Mesenchymal stem cell (in vitro differentiated cells and primary cell): ENCODE results near the gene ICA1L.
"Not testable (repeated sequence)": the region's sequence is repeated elsewhere in the genome, so short reads cannot be mapped to it uniquely, and the experiment has no call there.

Experiments used
- DNase-seq: peaks from one replicate; pipeline ENCODE4 v3.0.0-alpha.2; 2013
- H2AFZ ChIP-seq: one replicate; pipeline ENCODE4 v1.6.1; 2013; ENCODE audit warnings: low read depth, mild to moderate bottlenecking, control low read depth, inconsistent platforms, low read length, moderate library complexity
- H2AK5ac ChIP-seq: 2 replicates; pipeline ENCODE4 v1.6.1; 2013; ENCODE audit warnings: low read length, moderate library complexity, mild to moderate bottlenecking, inconsistent platforms; ENCODE audit not compliant: severe bottlenecking
- H2BK120ac ChIP-seq: one replicate; pipeline ENCODE4 v1.6.1; 2013; ENCODE audit warnings: low read depth, mild to moderate bottlenecking, inconsistent platforms, low read length, moderate library complexity
- H2BK12ac ChIP-seq, 2 experiments: one replicate each; pipeline ENCODE4 v1.6.1; 2013; ENCODE audit warnings: inconsistent platforms in 2 of 2, low read length in 2 of 2, mild to moderate bottlenecking in 2 of 2, moderate library complexity in 2 of 2, control low read depth in 1 of 2
- H2BK15ac ChIP-seq: one replicate; pipeline ENCODE4 v1.6.1; 2013; ENCODE audit warnings: mild to moderate bottlenecking, low read depth, inconsistent platforms; ENCODE audit not compliant: poor library complexity, severe bottlenecking
- H2BK5ac ChIP-seq: 2 replicates; pipeline ENCODE4 v1.6.1; 2013; ENCODE audit warnings: low read depth, mild to moderate bottlenecking, low read length, control low read depth, inconsistent platforms; ENCODE audit not compliant: poor library complexity, severe bottlenecking
- H3K14ac ChIP-seq, 2 experiments: one replicate each; pipeline ENCODE4 v1.6.1; 2013; ENCODE audit warnings: inconsistent platforms in 2 of 2, low read length in 2 of 2, control low read depth in 1 of 2, mild to moderate bottlenecking in 1 of 2, moderate library complexity in 1 of 2
- H3K18ac ChIP-seq, 2 experiments: one replicate each; pipeline ENCODE4 v1.6.1; 2013; ENCODE audit warnings: inconsistent platforms in 2 of 2, low read length in 2 of 2, control low read depth in 1 of 2, low read depth in 1 of 2, mild to moderate bottlenecking in 1 of 2
- H3K23ac ChIP-seq, 2 experiments: one replicate each; pipeline ENCODE4 v1.6.1; 2013; ENCODE audit warnings: inconsistent platforms in 2 of 2, low read length in 2 of 2, mild to moderate bottlenecking in 2 of 2, moderate library complexity in 2 of 2, control low read depth in 1 of 2
- H3K27ac ChIP-seq: 2 replicates; pipeline ENCODE4 v1.5.1; 2013; ENCODE audit warnings: mild to moderate bottlenecking, moderate library complexity, low read length, control low read depth, inconsistent platforms; ENCODE audit not compliant: poor library complexity, severe bottlenecking
- H3K27me3 ChIP-seq, 2 experiments: 2 replicates each; pipeline versions ENCODE4 v1.6.1 to v1.7.0; 2013; ENCODE audit warnings: low read length in 2 of 2, mild to moderate bottlenecking in 2 of 2, moderate library complexity in 2 of 2, control low read depth in 1 of 2, inconsistent platforms in 1 of 2; ENCODE audit not compliant: control insufficient read depth in 1 of 2, insufficient read depth in 1 of 2
- H3K36me3 ChIP-seq, 2 experiments: 2 replicates each; pipeline versions ENCODE4 v1.6.1 to v1.7.0; 2013; ENCODE audit warnings: low read length in 2 of 2, control low read depth in 1 of 2, inconsistent platforms in 1 of 2, low read depth in 1 of 2, mild to moderate bottlenecking in 1 of 2; ENCODE audit not compliant: insufficient read depth in 2 of 2, control insufficient read depth in 1 of 2
- H3K4ac ChIP-seq, 2 experiments: one replicate each; pipeline ENCODE4 v1.6.1; 2013; ENCODE audit warnings: inconsistent platforms in 2 of 2, low read length in 2 of 2, mild to moderate bottlenecking in 2 of 2, moderate library complexity in 2 of 2, control low read depth in 1 of 2, low read depth in 1 of 2
- H3K4me1 ChIP-seq: 2 replicates; pipeline ENCODE4 v1.6.1; 2013; ENCODE audit warnings: low read depth, low read length, control low read depth; ENCODE audit not compliant: control insufficient read depth, insufficient read depth
- H3K4me2 ChIP-seq: 2 replicates; pipeline ENCODE4 v1.6.1; 2013; ENCODE audit warnings: low read length, mild to moderate bottlenecking, inconsistent platforms; ENCODE audit not compliant: poor library complexity, severe bottlenecking
- H3K4me3 ChIP-seq, 2 experiments: 2 replicates each; pipeline versions ENCODE4 v1.5.1 to v1.7.0; 2013; ENCODE audit warnings: low read length in 2 of 2, mild to moderate bottlenecking in 2 of 2, control low read depth in 1 of 2, low read depth in 1 of 2; ENCODE audit not compliant: insufficient read depth in 1 of 2
- H3K79me1 ChIP-seq: replicated peaks from 2 replicates; pipeline ENCODE4 v1.6.1; 2013; ENCODE audit warnings: mild to moderate bottlenecking, control low read depth, low read length, inconsistent platforms; ENCODE audit not compliant: poor library complexity, severe bottlenecking
- H3K9ac ChIP-seq: 2 replicates; pipeline ENCODE4 v1.7.0; 2013; ENCODE audit warnings: mild to moderate bottlenecking, low read length, moderate library complexity
- H3K9me3 ChIP-seq: 2 replicates; pipeline ENCODE4 v1.7.0; 2013; ENCODE audit warnings: mild to moderate bottlenecking, low read length; ENCODE audit not compliant: control insufficient read depth
- H4K8ac ChIP-seq: one replicate; pipeline ENCODE4 v1.6.1; 2013; ENCODE audit warnings: inconsistent platforms, mild to moderate bottlenecking, low read length, moderate library complexity
- H4K91ac ChIP-seq: one replicate; pipeline ENCODE4 v1.6.1; 2013; ENCODE audit warnings: mild to moderate bottlenecking, low read length, inconsistent platforms
- WGBS: methylation state at CpG from one replicate; pipeline ENCODE4 v1.1.7; 2013; ENCODE audit warnings: mixed read lengths; 5-methylcytosine and 5-hydroxymethylcytosine counted together

Gene ICA1L

GRCh38 chr2:202813387-202813786, 58.2 kb downstream of the ICA1L start:
- Histone ChIP-seq H3K23ac (no peak overlapping the region), H3K18ac (no peak overlapping the region), H2BK12ac (no peak overlapping the region), H3K4ac (no peak overlapping the region), H3K27me3 (no peaks in the 10 kb centered on the region), H2BK15ac (no peak overlapping the region), H3K36me3 (no peaks in the 10 kb centered on the region), H4K91ac (no peak overlapping the region), H3K4me2 (no peak overlapping the region), H3K27ac (no peak overlapping the region), H3K9ac (no peak overlapping the region), H2BK5ac (no peak overlapping the region), H4K8ac (no peak overlapping the region), H2BK120ac (no peak overlapping the region), H3K14ac (no peak overlapping the region), H2AFZ (no peak overlapping the region), H3K4me3 (no peak overlapping the region), H3K4me1 (no peaks in the 10 kb centered on the region), H2AK5ac (no peak overlapping the region), H3K9me3 (no peaks in the 10 kb centered on the region), H3K79me1 (no peaks in the 10 kb centered on the region)
- no peak for DNase-seq
- 97% methylated on average over 3 of the region's 3 CpGs for WGBS

DNA sequence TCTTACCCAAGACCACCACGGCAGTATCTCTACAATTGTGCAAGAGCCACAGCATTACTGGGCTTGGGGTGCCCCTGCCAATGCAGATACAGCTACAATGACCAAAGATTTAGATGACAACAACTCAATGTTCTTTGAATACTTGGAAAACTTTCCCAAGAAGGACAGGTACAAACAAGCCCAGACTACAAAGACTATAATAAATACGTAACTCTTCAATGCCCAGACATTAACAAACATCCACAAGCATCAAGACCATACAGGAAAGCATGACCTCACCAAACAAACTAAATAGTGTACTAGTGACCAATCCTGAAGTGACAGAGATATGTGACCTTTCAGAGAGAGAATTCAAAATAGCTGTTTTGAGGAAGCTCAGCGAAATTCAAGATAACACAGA, 62.8 kb downstream of the ICA1L start:
- H4K91ac ChIP-seq, result no peak overlapping the region
- no peak overlapping the region for H3K18ac ChIP-seq
- H3K9me3 ChIP-seq, result no peaks in the 10 kb centered on the region
- no peak overlapping the region for H3K4me3 ChIP-seq
- no peaks in the 10 kb centered on the region for H3K79me1 ChIP-seq
- no peak overlapping the region for H2BK15ac ChIP-seq
- H2BK120ac ChIP-seq, result no peak overlapping the region
- peaks cover 9% of the 10 kb centered on the region for H3K4me1 ChIP-seq
- H2BK12ac ChIP-seq, result no peak overlapping the region
- no peaks in the 10 kb centered on the region for H3K36me3 ChIP-seq
- no peak for DNase-seq
- no peak overlapping the region for H2AK5ac ChIP-seq
- no peak overlapping the region for H4K8ac ChIP-seq
- no peak overlapping the region for H2BK5ac ChIP-seq
- H3K9ac ChIP-seq, result no peak overlapping the region
- H3K4me2 ChIP-seq, result no peak overlapping the region
- no peak overlapping the region for H3K14ac ChIP-seq
- H2AFZ ChIP-seq, result no peak overlapping the region
- H3K27ac ChIP-seq, result no peak overlapping the region
- no peak overlapping the region for H3K4ac ChIP-seq
- no peaks in the 10 kb centered on the region for H3K27me3 ChIP-seq
- no peak overlapping the region for H3K23ac ChIP-seq
- 94% methylated on average over 2 of the region's 3 CpGs for WGBS

- not testable (repeated sequence) for H3K14ac ChIP-seq, H2BK120ac ChIP-seq, H3K27me3 ChIP-seq
These were observed 64.0 kb downstream of the ICA1L start for GRCh38 chr2:202807431-202808138.

GRCh38 chr2:202805911-202806310, 65.7 kb downstream of the ICA1L start:
- H3K9me3 ChIP-seq, H3K79me1 ChIP-seq, H4K8ac ChIP-seq, H2BK12ac ChIP-seq, H2AK5ac ChIP-seq, H3K4me2 ChIP-seq, H2AFZ ChIP-seq, H3K4ac ChIP-seq, H3K27me3 ChIP-seq, H3K36me3 ChIP-seq, H4K91ac ChIP-seq, H2BK120ac ChIP-seq, H3K18ac ChIP-seq, H3K4me1 ChIP-seq, H2BK15ac ChIP-seq, H3K14ac ChIP-seq, H3K27ac ChIP-seq, H3K4me3 ChIP-seq, H3K23ac ChIP-seq, H2BK5ac ChIP-seq: not testable (repeated sequence)
- WGBS, result 76% methylated on average over 6 of the region's 9 CpGs
- DNase-seq, result peak; percentile 51
- peak overlapping the region; percentile 25 for H3K9ac ChIP-seq

More at GRCh38 chr2:202807431-202808138, 64.0 kb downstream of the ICA1L start:
- H3K36me3 ChIP-seq, H3K9ac ChIP-seq, H3K4me1 ChIP-seq, H3K23ac ChIP-seq, H3K79me1 ChIP-seq, H2BK15ac ChIP-seq, H3K4me2 ChIP-seq, H3K4me3 ChIP-seq, H3K9me3 ChIP-seq: not testable (repeated sequence)
- Histone ChIP-seq H3K18ac (peak overlapping the region; percentile 26 to 72), H4K91ac (peak overlapping the region; percentile 2), H2AK5ac (peak overlapping the region; percentile 12), H3K4ac (peak overlapping the region; percentile 10 to 61), H2BK12ac (peak overlapping the region in 1 of 2 experiments; percentile 59), H2BK5ac (peak overlapping the region; percentile 57), H3K27ac (peak overlapping the region; percentile 79), H2AFZ (peak overlapping the region; percentile 58), H4K8ac (peak overlapping the region; percentile 71)
- DNase-seq, result peak; percentile 65
- 94% methylated on average over 1 of the region's 1 CpG for WGBS
